22Rv1 (cell line): ENCODE results near the gene MYO10.
"Not testable (repeated sequence)": the region's sequence is repeated elsewhere in the genome, so short reads cannot be mapped to it uniquely, and the experiment has no call there.

Experiments used
- H3K27ac ChIP-seq: fragments of 450-650 bp; 2 replicates; pipeline ENCODE4 v1.5.1; 2017
- CTCF ChIP-seq: fragments of 450-650 bp; IDR thresholded peaks from 2 replicates; pipeline ENCODE4 v1.5.1; 2017; ENCODE audit warnings: mild to moderate bottlenecking
- ZFX ChIP-seq: fragments of 450-650 bp; IDR thresholded peaks from 2 replicates; pipeline ENCODE4 v1.6.1; 2017; ENCODE audit warnings: antibody characterized with exemption, borderline replicate concordance

MYO10 gene

GRCh38 chr5:16659536-16659935 is 276.6 kb downstream of the MYO10 start:
- no peak overlapping the region for H3K27ac ChIP-seq
- TF ChIP-seq ZFX (no peak), CTCF (no peak)

- no peak for TF ChIP-seq CTCF
- no peak for TF ChIP-seq ZFX
- no peak overlapping the region for H3K27ac ChIP-seq
Measured at GRCh38 chr5:16656561-16657191, 279.4 kb downstream of the MYO10 start.

- no peak overlapping the region for H3K27ac ChIP-seq
Measured at GRCh38 chr5:16654647-16655334, 281.3 kb downstream of the MYO10 start.

GRCh38 chr5:16648739-16649138 is 287.3 kb downstream of the MYO10 start:
- not testable (repeated sequence) for H3K27ac ChIP-seq

More at GRCh38 chr5:16654647-16655334, 281.3 kb downstream of the MYO10 start:
- TF ChIP-seq CTCF (no peak), ZFX (no peak)

- H3K27ac ChIP-seq = no peak overlapping the region
- TF ChIP-seq CTCF (no peak), ZFX (no peak)
Measured at GRCh38 chr5:16644301-16644889, 291.7 kb downstream of the MYO10 start.

GRCh38 chr5:16642867-16643266 is 293.2 kb downstream of the MYO10 start:
- no peak overlapping the region for H3K27ac ChIP-seq
- TF ChIP-seq ZFX = no peak
- TF ChIP-seq CTCF = no peak

GRCh38 chr5:16639206-16639605 is 296.9 kb downstream of the MYO10 start:
- TF ChIP-seq ZFX (no peak), CTCF (no peak)
- H3K27ac ChIP-seq = no peak overlapping the region
